Measurements from ENCODE around the gene TMEM218. TPM values are rescaled to one million over a fixed set of nuclear protein-coding genes. Genes with fewer than 3 reads are reported as not detected.

The TMEM218 gene
- total RNA-seq, 1 experiment from 2014 or later: 17.9 TPM

GRCh38 chr11:125112208-125112604 is 780 bp upstream of the TMEM218 start:
- no peak for TF ChIP-seq EZH2 (IDR thresholded peaks at IDR 0.05)
- no peak for TF ChIP-seq POLR2AphosphoS5 (IDR thresholded peaks at IDR 0.05; ENCODE audit: low read depth, low read length)
- no peak for TF ChIP-seq RAD21 (IDR thresholded peaks at IDR 0.05; ENCODE audit: low read depth)
- TF ChIP-seq ATF3 (IDR thresholded peaks at IDR 0.05): no peak
- TF ChIP-seq POLR2A (IDR thresholded peaks at IDR 0.05; ENCODE audit: borderline replicate concordance, extremely low read depth, insufficient read depth, insufficient read length): no peak
- TF ChIP-seq EGR1 (IDR thresholded peaks at IDR 0.05; ENCODE audit: low read depth): no peak
- no peak for TF ChIP-seq ZNF274 (IDR thresholded peaks at IDR 0.05; ENCODE audit: low read depth, low read length)
- no peak for TF ChIP-seq CTCF (IDR thresholded peaks at IDR 0.05 in 2 of 3, conservative IDR thresholded peaks at IDR 0.05 in 1 of 3; ENCODE audit: borderline replicate concordance in 1 of 3, insufficient read depth in 1 of 3, low read depth in 2 of 3, low read length in 2 of 3)
- no peak for TF ChIP-seq SIN3A (IDR thresholded peaks at IDR 0.05; ENCODE audit: low read depth)
- no peak for TF ChIP-seq FOSL1 (IDR thresholded peaks at IDR 0.05; ENCODE audit: low read depth)
- no peak for TF ChIP-seq ELF1 (IDR thresholded peaks at IDR 0.05; ENCODE audit: borderline replicate concordance, low read depth)
- TF ChIP-seq EZH2phosphoT487 (IDR thresholded peaks at IDR 0.05; ENCODE audit: borderline replicate concordance): no peak
- TF ChIP-seq YY1 (IDR thresholded peaks at IDR 0.05; ENCODE audit: extremely low read depth, insufficient replicate concordance, low read depth, low read length): no peak
- no peak for TF ChIP-seq SP1 (IDR thresholded peaks at IDR 0.05; ENCODE audit: low read depth)
- TF ChIP-seq CBX3 (IDR thresholded peaks at IDR 0.05; ENCODE audit: low read depth): no peak
- TF ChIP-seq TCF7L2 (IDR thresholded peaks at IDR 0.05; ENCODE audit: borderline replicate concordance, extremely low read depth, insufficient read depth, insufficient read length): no peak
- no peak for TF ChIP-seq MAX (IDR thresholded peaks at IDR 0.05)
- intact Hi-C loops (cut with micrococcal nuclease): no loop called here
- CTCF ChIA-PET: interaction anchor here (0.9 to 1.8 kb wide), 7 partner anchors 12 to 317 kb away, joined by 3 to 19 read pairs (median 3); no protein-coding TSS in a partner anchor
- ATAC-seq (no peak), DNase-seq (ENCODE audit: low read depth, low spot score) (no peak)
- H3K27ac ChIP-seq (ENCODE audit: low read depth, low read length): peak overlapping the region; percentile 28; the same call in 1 of the 2 replicates
- peak overlapping the region; percentile 95 for H3K4me2 ChIP-seq (ENCODE audit: low read length)
- RAD21 ChIA-PET (ENCODE audit: low non-redundant PET in 1 of 2, low total read pairs in 2 of 2, uncharacterized antibody in 2 of 2, unreplicated experiment in 2 of 2): interaction anchor here in 1 of 2 experiments (0.7 to 1.0 kb wide), 2 partner anchors 12 to 30 kb away, joined by 3 read pairs; no protein-coding TSS in a partner anchor
- H3K9ac ChIP-seq (ENCODE audit: low read length): 0 out of 2 replicates have a peak overlapping the region, but pooled peaks have one; percentile 5
- peaks cover 3 to 17% of the 10 kb centered on the region in 2 experiments; a peak in 3 of 4 replicates for H3K4me1 ChIP-seq (ENCODE audit: control insufficient read depth in 1 of 2, insufficient read depth in 2 of 2, low read length in 2 of 2)
- no peak overlapping the region for H2AFZ ChIP-seq (ENCODE audit: low read depth, low read length, poor library complexity, severe bottlenecking)
- no peaks in the 10 kb centered on the region for H3K27me3 ChIP-seq (ENCODE audit: insufficient read depth, low read length)
- TSS peak; percentile 84 for BruUV-seq (replicated peaks)
- peaks cover 21% of the 10 kb centered on the region; the same call in 1 of the 2 replicates for H3K79me2 ChIP-seq (ENCODE audit: insufficient read depth, low read length)
- H3K9me3 ChIP-seq (ENCODE audit: control insufficient read depth in 1 of 2, insufficient read depth in 1 of 2, low read depth in 1 of 2, low read length in 2 of 2): no peaks in the 10 kb centered on the region
- peak overlapping the region; percentile 29 to 98 for H3K4me3 ChIP-seq (replicated peaks in 1 of 2; ENCODE audit: low read depth in 1 of 2, low read length in 2 of 2)
- H3K36me3 ChIP-seq (ENCODE audit: control insufficient read depth in 1 of 2, insufficient read depth in 2 of 2, low read length in 2 of 2): no peaks in the 10 kb centered on the region
- POLR2A ChIA-PET: interaction anchor here (0.6 to 2.8 kb wide), 4 partner anchors 12 to 41 kb away, joined by 3 to 21 read pairs (median 4); no protein-coding TSS in a partner anchor
- no peaks in the 10 kb centered on the region for H4K20me1 ChIP-seq (ENCODE audit: insufficient read depth)
- H3K9me2 ChIP-seq (ENCODE audit: insufficient read depth): no peaks in the 10 kb centered on the region

Data from HCT116 (cell line).